NCI-H446 treated with DMSO at 0.1 percent for 48 hours (cell line): Measurements from ENCODE around the gene LGI4.

Experiments
- DNase-seq: peaks from one replicate; lab custom pipeline; 2025; lab: John Stamatoyannopoulos, UW

The LGI4 gene

DNA sequence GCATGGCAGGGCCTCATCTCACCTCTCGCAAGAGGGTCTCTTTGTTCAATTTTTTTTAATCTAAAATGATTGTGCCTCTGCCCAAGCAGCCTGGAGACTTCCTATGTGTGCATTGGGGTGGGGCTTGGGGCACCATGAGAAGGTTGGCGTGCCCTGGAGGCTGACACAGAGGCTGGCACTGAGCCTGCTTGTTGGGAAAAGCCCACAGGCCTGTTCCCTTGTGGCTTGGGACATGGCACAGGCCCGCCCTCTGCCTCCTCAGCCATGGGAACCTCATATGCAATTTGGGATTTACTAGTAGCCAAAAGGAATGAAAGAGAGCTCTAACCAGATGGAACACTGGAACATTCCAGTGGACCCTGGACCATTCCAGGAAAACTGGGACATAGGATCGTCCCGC is 11.3 kb downstream of the LGI4 start:
- no peak for DNase-seq

DNA sequence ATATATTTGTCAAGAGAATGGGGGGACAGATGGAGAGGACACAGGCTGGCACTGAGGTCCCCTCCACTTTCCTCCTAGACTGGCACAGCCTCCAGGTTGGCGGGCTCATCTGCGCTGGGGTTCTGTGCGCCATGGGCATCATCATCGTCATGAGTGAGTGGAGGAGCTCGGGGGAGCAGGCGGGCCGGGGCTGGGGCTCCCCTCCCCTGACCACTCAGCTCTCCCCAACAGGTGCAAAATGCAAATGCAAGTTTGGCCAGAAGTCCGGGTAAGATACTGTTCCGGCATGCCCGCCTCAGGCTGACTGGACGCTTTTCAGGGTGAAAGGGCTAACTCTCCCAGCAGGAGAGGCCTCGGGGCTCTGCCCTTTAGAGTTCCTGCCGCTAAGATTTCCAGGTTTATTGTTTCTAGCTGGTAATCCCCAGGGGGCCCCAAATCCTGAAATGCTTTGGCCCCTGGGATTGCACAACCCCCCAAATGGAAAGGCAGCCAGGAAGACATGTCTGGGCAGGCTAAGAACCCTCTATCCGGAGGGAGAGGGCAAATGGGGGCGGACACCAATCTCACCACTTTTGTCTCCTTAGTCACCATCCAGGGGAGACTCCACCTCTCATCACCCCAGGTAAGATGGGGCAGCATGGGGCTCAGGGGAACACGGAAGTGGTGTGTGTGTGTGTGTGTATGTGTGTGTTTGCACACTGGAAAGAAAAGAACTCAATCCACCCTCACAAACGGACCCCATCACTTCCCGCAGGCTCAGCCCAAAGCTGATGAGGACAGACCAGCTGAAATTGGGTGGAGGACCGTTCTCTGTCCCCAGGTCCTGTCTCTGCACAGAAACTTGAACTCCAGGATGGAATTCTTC is 11.9 kb downstream of the LGI4 start:
- DNase-seq: no peak

DNA sequence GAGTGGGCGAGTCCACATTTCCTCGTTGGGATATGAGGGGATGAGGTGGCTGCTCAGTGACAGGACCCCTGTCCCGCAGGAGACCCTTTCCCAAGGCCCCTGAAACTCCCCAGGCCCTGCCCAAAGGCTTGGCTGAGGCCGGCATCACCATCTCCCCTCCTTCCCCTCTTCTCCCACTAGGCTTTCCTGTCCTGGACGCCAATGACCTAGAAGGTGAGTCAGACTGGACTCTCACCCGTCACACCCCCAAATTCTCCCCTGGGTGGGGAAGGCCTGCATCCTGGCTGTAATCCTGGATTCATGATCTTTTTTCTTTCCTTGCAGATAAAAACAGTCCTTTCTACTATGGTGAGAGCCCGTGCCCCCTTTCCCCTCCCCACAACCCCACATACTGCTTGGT is 14.0 kb downstream of the LGI4 start:
- DNase-seq: no peak

- no peak for DNase-seq
Measured at GRCh38 chr19:35120492-35120891, 14.4 kb downstream of the LGI4 start.

DNA sequence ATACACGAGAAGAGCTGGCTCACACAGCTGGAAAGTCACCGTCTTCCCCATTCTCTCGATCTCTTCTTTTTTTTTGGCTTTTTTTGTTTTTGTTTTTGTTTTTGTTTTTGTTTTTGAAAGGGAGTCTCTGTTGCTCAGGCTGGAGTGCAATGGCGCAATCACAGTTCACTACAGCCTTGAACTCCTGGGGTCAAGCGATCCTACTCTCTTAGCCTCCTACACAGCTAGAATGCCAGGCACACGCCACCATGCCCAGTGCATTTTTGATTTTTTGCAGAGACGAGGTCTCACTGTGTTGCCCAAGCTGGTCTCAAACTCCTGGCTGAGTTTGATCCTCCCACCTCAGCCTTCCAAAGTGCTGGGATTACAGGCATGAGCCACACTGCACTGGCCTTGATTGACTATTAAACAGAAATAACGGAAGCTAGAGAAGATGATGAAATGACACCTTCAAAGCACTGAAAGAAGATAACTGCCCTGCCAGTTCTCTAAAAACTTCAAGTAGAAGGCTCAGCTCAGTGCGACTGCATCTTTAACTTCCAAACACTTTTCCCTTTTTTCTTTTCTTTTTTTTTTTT is 15.2 kb downstream of the LGI4 start:
- DNase-seq: no peak

- no peak for DNase-seq
Measured at GRCh38 chr19:35119091-35119490, 15.8 kb downstream of the LGI4 start.

DNA sequence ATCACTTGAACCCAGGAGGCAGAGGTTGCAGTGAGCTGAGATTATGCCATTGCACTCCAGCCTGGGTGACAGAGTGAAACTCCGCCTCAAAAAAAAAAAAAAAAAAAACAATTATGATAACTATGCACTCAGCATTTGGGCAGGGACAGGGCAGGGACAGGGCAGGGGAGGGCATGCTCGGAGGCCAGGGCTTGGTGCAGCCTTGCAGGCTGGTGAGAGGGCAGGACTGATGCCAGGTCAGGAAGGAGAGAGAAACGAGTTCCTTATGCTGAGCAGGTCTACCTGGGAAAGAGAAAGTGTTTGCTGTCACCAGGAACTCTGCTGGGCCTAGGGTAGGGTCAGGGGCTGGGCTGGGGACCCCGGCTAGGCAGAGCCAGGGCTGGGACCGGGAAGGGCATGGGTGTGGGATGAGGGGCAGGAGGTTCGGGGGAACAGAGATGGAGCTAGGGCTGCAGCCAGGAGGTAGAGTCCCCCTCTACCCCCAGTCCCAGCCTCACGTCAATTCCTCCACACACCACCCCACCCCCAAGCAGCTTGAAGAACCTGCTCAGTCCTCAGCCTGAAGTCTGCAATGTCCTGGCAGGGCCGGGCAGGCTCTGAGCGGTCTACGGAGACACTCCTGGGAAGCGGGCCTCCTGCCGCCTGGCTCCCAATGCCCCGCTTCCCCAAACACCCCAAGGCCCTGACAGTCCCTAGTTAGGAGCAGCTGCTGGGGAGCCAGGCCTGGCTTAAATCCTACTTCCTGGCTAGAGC is 16.4 kb downstream of the LGI4 start:
- no peak for DNase-seq

- no peak for DNase-seq
Measured at GRCh38 chr19:35117799-35118198, 17.1 kb downstream of the LGI4 start.

DNA sequence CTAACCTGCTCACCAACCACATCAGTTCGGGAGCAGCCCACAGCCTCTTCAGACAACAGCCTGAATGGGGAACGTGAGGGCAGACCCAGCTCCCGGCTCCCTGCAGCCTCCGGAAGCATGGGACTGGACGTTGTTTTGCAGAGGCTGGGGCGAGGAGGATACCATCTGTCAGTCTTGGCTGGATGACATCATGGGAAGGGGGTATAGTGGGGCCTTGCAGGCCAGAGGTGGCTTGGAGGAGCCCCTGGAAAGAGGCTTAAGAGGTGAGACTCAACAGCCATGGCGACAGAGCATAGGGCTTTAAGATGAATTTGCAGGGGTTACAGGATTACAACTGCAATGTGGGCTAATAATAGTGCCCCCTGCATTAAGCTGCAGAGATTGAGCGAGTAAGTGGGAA is 17.7 kb downstream of the LGI4 start:
- DNase-seq: no peak

DNA sequence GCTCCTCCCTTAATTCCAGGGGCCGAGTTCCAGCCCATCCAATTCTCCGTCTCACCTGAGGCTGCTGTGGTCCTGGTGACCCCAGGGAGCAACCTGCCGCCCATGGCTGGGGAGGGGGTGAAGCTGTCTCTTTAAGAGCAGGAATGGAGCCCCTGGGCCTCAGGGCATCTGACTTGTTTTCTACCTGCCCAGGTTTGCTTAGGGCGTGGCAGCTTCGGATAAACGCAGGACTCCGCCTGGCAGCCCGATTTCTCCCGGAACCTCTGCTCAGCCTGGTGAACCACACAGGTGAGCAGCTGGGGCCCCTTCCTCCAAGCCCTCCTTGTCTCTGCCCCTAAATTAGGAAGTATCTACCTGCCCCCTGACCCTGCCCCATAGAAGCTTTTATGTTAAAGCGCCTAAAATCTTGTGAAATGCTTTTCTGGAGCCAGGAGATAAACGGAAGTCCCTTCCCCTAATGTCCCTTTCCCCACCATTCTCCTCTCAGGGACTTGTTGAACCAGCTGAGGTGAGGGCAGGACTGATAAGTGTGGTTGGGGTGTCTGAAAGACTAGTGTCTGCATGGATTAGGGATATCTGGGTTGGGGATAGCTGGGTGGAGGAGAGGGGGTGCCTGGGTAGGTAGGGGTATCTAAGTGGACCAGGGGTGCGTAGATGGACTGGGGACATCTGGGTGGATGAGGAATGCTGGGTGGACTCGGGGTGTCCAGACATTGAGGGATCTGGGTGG is 18.6 kb downstream of the LGI4 start:
- no peak for DNase-seq

DNA sequence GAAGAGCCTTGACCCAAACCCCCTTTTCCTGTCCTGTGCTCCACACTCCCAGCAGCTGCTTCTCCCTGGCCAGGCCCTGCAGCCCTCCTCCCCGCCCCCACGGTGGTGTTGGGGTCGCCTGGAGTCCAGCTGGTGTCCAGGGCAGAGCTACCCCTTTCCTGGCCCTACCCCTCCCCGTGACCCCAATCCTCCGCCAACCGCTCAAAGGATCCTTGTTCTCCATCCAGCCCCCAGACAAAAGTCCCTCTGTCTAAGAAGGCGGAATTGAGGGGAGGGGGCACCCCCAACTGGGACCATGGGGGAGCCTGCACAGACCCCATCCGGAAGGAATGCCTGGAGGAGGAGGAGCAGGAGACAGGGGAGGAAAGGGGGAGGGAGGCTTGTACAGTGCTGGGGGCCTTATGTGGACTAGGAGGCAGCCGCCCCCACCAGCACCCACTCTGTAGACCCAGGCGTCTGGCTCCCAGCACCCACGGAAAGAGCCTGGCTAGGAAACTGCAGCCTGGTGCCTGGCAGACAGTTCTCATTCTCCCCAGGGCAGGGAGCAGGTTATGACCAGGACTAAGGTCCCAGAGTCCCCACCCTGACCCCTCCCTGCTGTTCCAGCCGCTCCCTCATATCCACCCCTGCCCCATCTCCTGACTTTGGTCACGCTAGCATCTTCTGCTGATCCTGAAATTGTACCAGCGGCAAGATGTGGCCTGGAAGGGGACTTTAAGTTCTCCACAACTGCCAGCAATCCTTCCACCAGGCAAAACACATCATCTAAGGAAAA is 19.5 kb downstream of the LGI4 start, which contains the start of gene FXYD3:
Gene FXYD3 (plus strand): TSS at position 647 of the 775 bp plus-strand sequence. CDS start 3,554 bp downstream, outside the sequence.
- DNase-seq: no peak

DNA sequence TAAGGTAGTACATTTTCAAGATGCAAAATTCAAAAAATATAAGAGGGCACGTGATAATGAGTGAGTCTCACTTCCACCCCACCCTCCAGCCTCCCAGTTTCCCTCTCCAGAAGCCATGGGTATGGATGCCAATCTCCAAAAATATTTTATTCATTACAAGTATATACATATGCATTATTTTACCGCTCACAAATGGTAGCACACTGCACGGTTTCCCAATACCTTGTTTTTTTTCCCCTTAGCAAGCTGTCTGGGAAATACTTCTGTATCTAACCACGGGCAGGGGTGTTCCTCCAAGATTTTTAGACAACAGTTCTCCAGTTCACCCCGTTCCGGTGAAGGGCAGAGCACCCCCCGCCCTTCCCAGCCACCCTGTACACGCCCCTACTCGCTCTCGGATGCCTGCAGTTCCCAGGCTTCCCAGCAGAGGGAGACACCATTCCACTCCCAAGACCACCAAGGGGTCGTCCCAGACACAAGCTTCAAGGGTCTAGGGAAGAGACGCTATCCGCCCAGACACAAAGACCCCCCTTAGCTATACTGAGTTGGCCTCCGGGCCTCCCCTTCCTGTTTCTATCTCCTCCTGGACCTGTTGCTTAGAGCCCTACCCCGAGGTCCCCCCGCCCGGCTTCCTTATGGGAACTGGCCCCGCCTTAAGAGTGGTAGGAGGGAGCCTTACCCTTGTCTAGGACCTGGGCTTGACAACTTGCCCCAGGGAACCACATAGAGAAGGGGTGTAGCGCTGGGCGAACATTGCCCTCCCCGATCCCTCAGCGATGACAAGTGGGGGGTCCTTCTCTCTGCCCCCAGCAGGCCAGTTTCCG is 20.3 kb downstream of the LGI4 start:
- DNase-seq: no peak

- DNase-seq: no peak
Measured at GRCh38 chr19:35112995-35113688, 21.7 kb downstream of the LGI4 start.

GRCh38 chr19:35110974-35111373 is 23.9 kb downstream of the LGI4 start:
- DNase-seq: no peak

DNA sequence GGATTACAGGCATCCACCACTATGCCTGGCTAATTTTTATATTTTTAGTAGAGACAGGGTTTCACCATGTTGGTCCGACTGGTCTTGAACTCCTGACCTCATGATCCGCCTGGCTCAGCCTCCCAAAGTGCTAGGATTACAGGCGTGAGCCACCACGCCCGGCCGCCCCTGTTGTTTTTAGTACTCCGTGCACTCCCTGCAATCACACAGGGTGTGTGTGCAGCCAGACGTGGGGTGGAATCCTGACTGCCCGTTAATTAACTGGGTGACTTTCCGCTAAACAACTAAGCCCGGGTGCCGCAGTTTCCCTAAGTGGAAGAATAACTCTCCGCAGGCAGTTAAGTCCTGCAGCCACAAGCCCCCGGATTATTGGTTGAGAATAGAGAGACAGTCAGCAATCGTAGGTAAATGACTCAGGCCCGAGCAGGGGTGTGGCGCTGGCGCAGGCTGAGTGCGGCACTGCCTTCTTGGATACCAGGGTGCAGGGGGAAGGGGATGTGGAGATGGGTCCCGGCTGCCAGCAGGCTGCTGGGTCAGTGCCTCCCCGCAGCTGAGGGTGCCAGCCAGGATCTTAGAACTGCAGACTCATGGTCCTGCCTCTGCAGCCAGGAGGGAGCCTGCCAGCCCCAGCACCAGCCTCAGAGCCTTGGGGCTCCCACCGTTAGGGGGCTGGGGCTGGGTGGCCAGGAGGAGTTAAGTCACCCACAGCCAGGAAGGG is 25.3 kb downstream of the LGI4 start:
- DNase-seq: no peak

DNA sequence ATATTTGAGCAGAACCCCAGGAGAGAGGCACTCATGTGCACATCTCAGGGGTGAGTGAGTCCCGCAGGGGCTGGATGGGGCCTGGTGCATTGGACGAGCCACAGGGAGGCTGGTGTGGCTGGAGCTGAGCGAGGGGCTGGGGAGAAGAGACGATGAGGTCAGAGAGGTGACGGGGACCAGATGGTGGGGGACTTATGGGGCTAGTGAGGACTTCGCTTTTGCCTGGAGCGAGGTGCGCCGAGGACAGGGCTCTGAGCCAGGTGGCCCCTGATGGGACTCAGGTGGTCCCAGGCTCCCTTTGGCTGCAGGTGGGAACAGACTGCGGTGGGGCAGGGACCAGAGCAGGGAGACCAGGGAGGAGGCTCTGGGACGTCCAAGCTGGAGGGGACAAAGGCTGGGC is 26.1 kb downstream of the LGI4 start:
- DNase-seq: no peak

GRCh38 chr19:35107545-35107944 is 27.3 kb downstream of the LGI4 start:
- no peak for DNase-seq

- DNase-seq: no peak
Measured at GRCh38 chr19:35106898-35107541, 27.8 kb downstream of the LGI4 start.

DNA sequence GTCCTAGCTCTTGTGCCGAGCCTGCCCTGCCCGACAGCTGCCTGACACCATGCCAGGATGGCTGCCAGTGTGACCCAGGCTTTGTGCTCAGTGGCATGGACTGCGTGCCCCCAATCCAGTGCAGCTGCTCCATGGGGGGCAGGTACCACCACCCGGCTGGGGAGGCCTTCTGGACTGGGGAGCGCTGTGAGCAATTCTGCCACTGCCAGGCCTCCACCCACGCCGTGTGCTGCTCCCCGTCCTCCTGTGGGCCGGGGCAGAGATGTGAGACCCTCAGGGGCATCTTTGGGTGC is 28.6 kb downstream of the LGI4 start:
- no peak for DNase-seq
